Aorta (tissue), 5 donors: ENCODE results near the gene NEGR1. TPM values are rescaled to one million over a fixed set of nuclear protein-coding genes. Genes with fewer than 3 reads are reported as not detected.
"Not testable (repeated sequence)": the region's sequence is repeated elsewhere in the genome, so short reads cannot be mapped to it uniquely, and the experiment has no call there.

Source experiments
- ATAC-seq: fragments of 200-7000 bp; cut with Tn5 transposase; one replicate; pipeline ENCODE4 v1.9.1; 2022; ENCODE audit warnings: moderate library complexity; ENCODE audit not compliant: low FRiP score
- DNase-seq, 2 donors: peaks; one replicate each; pipeline ENCODE4 v3.0.0-alpha.2; 2020
- H3K27ac ChIP-seq, 2 donors: one replicate each; pipeline ENCODE4 v1.5.1; 2013; ENCODE audit warnings: low read length in 2 of 2, mild to moderate bottlenecking in 2 of 2, moderate library complexity in 2 of 2, control low read depth in 1 of 2, inconsistent platforms in 1 of 2, low read depth in 1 of 2
- H3K27me3 ChIP-seq, 2 donors: one replicate each; pipeline ENCODE4 v1.6.1; 2013; ENCODE audit warnings: control low read depth in 1 of 2, low read length in 1 of 2, mild to moderate bottlenecking in 1 of 2, moderate library complexity in 1 of 2; ENCODE audit not compliant: insufficient read depth in 2 of 2, control insufficient read depth in 1 of 2
- H3K36me3 ChIP-seq, 2 donors: one replicate each; pipeline ENCODE4 v1.6.1; 2013; ENCODE audit warnings: control low read depth in 1 of 2, low read length in 1 of 2, mild to moderate bottlenecking in 1 of 2; ENCODE audit not compliant: insufficient read depth in 2 of 2, control insufficient read depth in 1 of 2
- H3K4me1 ChIP-seq, 2 donors: one replicate each; pipeline ENCODE4 v1.6.1; 2013; ENCODE audit warnings: low read length in 2 of 2, control low read depth in 1 of 2, mild to moderate bottlenecking in 1 of 2, moderate library complexity in 1 of 2; ENCODE audit not compliant: insufficient read depth in 2 of 2, control insufficient read depth in 1 of 2
- H3K4me3 ChIP-seq, 2 donors: one replicate each; pipeline ENCODE4 v1.5.1; 2013; ENCODE audit warnings: low read length in 2 of 2, control low read depth in 1 of 2, mild to moderate bottlenecking in 1 of 2
- H3K9me3 ChIP-seq: one replicate; pipeline ENCODE4 v1.6.1; 2013; ENCODE audit warnings: mild to moderate bottlenecking, low read length; ENCODE audit not compliant: control insufficient read depth
- WGBS, 2 donors: extraction: QIAGEN DNeasy Blood & Tissue Kit; methylation state at CpG; one replicate each; pipeline ENCODE4 v1.1.7; 2013; 5-methylcytosine and 5-hydroxymethylcytosine counted together
- intact Hi-C, 2 donors: fragments of 100-400 bp; cut with DNase I; formaldehyde crosslinking; loops; one replicate each; pipeline versions ENCODE4 v1.14.2 to v1.15.0; 2022
- polyA plus RNA-seq, 2 donors: library from polyadenylated mRNA; stranded (reverse); fragments of 200-250 nt; gene quantifications; one replicate each; pipeline ENCODE4 v1.2.3, GENCODE V29; 2013
- total RNA-seq, 2 donors: library from RNA; stranded (reverse); fragmentation: NEBNext Ultra II Directional; extraction: Animal tissue kit (Norgen Biotek cat#: 25700); gene quantifications; one replicate each; pipeline ENCODE4 v1.2.1, GENCODE V29; 2021
- donor health status: healthy with polysubstance abuse.
- donor health status: Bipolar disorder and iron deficiency.
- donor health status: DM: no; HTN: no; CAD: no.
- donor health status: DM: no; HTN: no; CAD: no.
- donor health status: DM: yes; HTN: yes; CAD: no.

The NEGR1 gene
- total and polyA plus RNA-seq, 4 donors: 3.5 to 50.3 (median 18.4) TPM

- ATAC-seq: no peak
- intact Hi-C loops: no loop called here
- DNase-seq: no peak
- no peak overlapping the region for H3K27ac ChIP-seq
- no peaks in the 10 kb centered on the region for H3K27me3 ChIP-seq
- no peaks in the 10 kb centered on the region for H3K9me3 ChIP-seq
- no peaks in the 10 kb centered on the region for H3K36me3 ChIP-seq
- H3K4me1 ChIP-seq: no peaks in the 10 kb centered on the region
- H3K4me3 ChIP-seq: no peak overlapping the region
These were observed 3.9 kb downstream of the NEGR1 start for GRCh38 chr1:72278461-72278860.

DNA sequence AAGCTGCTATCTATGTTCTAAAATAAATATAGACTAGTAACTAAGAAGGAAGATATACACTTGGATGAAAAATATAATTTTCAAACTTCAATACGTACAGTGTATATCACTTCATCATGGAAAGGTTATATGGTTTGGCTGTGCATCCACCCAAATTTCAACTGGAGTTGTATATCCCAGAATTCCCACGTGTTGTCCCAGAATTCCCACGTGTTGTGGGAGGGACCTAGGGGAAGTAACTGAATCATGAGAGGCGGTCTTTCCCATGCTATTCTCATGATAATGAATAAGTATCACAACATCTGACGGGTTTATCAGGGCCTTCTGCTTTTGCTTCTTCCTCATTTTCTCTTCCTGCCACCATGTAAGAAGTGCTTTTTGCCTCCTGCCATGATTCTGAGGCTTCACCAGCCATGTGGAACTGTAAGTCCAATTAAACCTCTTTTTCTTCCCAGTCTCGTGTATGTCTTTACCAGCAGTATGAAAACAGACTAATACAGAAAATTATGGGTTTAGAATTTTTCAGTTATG, 10.7 kb downstream of the NEGR1 start:
- intact Hi-C loops: no loop called here
- Histone ChIP-seq H3K36me3 (no peaks in the 10 kb centered on the region), H3K27ac (no peak overlapping the region), H3K27me3 (no peaks in the 10 kb centered on the region), H3K4me3 (no peak overlapping the region), H3K4me1 (no peaks in the 10 kb centered on the region), H3K9me3 (no peaks in the 10 kb centered on the region)
- DNase-seq: no peak
- ATAC-seq: no peak
- WGBS, 2 donors: 74 to 77% methylated on average over 6 of the region's 6 CpGs

- intact Hi-C loops: no loop called here
- H3K36me3 ChIP-seq: no peaks in the 10 kb centered on the region
- no peak overlapping the region for H3K27ac ChIP-seq
- H3K27me3 ChIP-seq: no peaks in the 10 kb centered on the region
- no peaks in the 10 kb centered on the region for H3K9me3 ChIP-seq
- H3K4me3 ChIP-seq: no peak overlapping the region
- WGBS, 2 donors: 78 to 82% methylated on average over 2 of the region's 2 CpGs
- no peak for DNase-seq
- H3K4me1 ChIP-seq: peaks cover 0 to 2% of the 10 kb centered on the region in 2 donors
- no peak for ATAC-seq
These were observed 19.6 kb downstream of the NEGR1 start for GRCh38 chr1:72262735-72263134.

GRCh38 chr1:72253132-72253531, 29.2 kb downstream of the NEGR1 start:
- Histone ChIP-seq H3K27ac (no peak overlapping the region), H3K9me3 (no peaks in the 10 kb centered on the region), H3K27me3 (no peaks in the 10 kb centered on the region), H3K4me3 (no peak overlapping the region), H3K4me1 (peaks cover 0 to 2% of the 10 kb centered on the region in 2 donors), H3K36me3 (no peaks in the 10 kb centered on the region)
- no peak for DNase-seq
- ATAC-seq: no peak
- intact Hi-C loops: no loop called here

- H3K4me3 ChIP-seq: no peak overlapping the region
- WGBS, 2 donors: 96 to 100% methylated on average over 1 of the region's 1 CpG
- intact Hi-C loops: no loop called here
These were observed 40.9 kb downstream of the NEGR1 start for GRCh38 chr1:72241397-72241796.

GRCh38 chr1:72235931-72236330, 46.4 kb downstream of the NEGR1 start:
- intact Hi-C loops, H3K4me3 ChIP-seq, H3K27ac ChIP-seq, H3K27me3 ChIP-seq, H3K36me3 ChIP-seq, ATAC-seq, H3K9me3 ChIP-seq, H3K4me1 ChIP-seq, DNase-seq: not testable (repeated sequence)

More at GRCh38 chr1:72241397-72241796, 40.9 kb downstream of the NEGR1 start:
- Histone ChIP-seq H3K27ac (no peak overlapping the region), H3K4me1 (no peaks in the 10 kb centered on the region), H3K27me3 (no peaks in the 10 kb centered on the region), H3K36me3 (no peaks in the 10 kb centered on the region), H3K9me3 (no peaks in the 10 kb centered on the region)
- no peak for DNase-seq
- ATAC-seq: no peak

DNA sequence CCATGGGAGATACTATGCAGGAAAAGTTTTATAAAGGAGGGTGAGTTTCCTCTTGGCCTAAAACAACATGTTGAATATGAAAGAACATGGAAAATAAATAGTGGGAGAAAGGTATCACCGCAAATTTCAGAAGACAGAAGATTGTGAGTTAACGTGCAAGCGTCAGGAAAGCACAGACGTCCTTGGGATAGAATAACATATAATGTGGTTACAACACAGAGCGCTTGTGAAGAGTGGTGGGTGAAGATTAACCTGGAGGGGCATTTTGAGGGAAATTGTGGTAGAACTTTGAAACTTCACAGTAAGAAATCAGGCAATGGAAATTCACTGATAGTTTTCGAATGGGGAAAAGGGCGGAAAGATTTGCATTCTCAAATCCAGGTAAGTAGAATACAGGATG, 47.3 kb downstream of the NEGR1 start:
- H3K27ac ChIP-seq: no peak overlapping the region
- H3K9me3 ChIP-seq: no peaks in the 10 kb centered on the region
- no peaks in the 10 kb centered on the region for H3K27me3 ChIP-seq
- DNase-seq (no peak), ATAC-seq (no peak)
- H3K4me3 ChIP-seq: no peak overlapping the region
- no peaks in the 10 kb centered on the region for H3K36me3 ChIP-seq
- WGBS, 2 donors: 77 to 79% methylated on average over 7 of the region's 7 CpGs
- no peaks in the 10 kb centered on the region for H3K4me1 ChIP-seq
- intact Hi-C loops: no loop called here

- Histone ChIP-seq H3K9me3 (no peaks in the 10 kb centered on the region), H3K27ac (no peak overlapping the region), H3K4me3 (no peak overlapping the region), H3K4me1 (no peaks in the 10 kb centered on the region), H3K36me3 (no peaks in the 10 kb centered on the region), H3K27me3 (no peaks in the 10 kb centered on the region)
- ATAC-seq: no peak
- WGBS, 2 donors: 43 to 67% methylated on average over 1 of the region's 1 CpG
- intact Hi-C loops: no loop called here
- no peak for DNase-seq
These were observed 51.6 kb downstream of the NEGR1 start for GRCh38 chr1:72230746-72231145.

DNA sequence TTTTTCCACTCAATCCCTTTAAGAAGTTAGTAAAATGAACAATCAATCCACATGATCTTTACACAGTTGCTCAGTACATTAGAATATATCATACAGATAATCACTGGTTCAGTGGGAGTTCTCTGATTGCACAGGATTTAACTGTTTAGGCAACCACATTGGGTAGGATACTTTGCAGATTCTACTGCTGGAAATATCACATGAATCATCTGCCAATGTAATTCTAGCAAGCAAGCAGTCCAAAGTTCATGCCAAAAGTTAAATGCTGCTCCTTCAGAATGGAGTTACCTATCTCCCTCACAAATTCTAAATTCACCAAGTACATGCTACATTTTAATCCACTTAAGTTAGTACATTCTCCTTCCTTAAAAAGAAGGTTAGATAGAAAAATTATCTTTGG, 52.4 kb downstream of the NEGR1 start:
- H3K9me3 ChIP-seq: no peaks in the 10 kb centered on the region
- intact Hi-C loops: no loop called here

More for the DNA sequence above, 52.4 kb downstream of the NEGR1 start:
- Histone ChIP-seq H3K4me1 (no peaks in the 10 kb centered on the region), H3K4me3 (no peak overlapping the region), H3K36me3 (no peaks in the 10 kb centered on the region), H3K27me3 (no peaks in the 10 kb centered on the region), H3K27ac (no peak overlapping the region)
- no peak for DNase-seq
- no peak for ATAC-seq
